CD14-positive monocyte (primary cell): ENCODE measurements around the gene AQP9. TPM values are rescaled to one million over a fixed set of nuclear protein-coding genes. Genes with fewer than 3 reads are reported as not detected.
A peak's percentile ranks its signal among the peaks of the same experiment; 100 is the strongest.

Source experiments
- DNase-seq, 3 donors: peaks; one replicate each; pipeline ENCODE4 v3.0.0-alpha.2; 2011 to 2022
- H2AFZ ChIP-seq: 2 replicates; pipeline ENCODE4 v1.6.0; 2012; ENCODE audit warnings: mild to moderate bottlenecking, low read depth, low read length, inconsistent platforms; ENCODE audit not compliant: insufficient read depth, poor library complexity, severe bottlenecking
- H3K27ac ChIP-seq, 2 donors: 1 replicate in 1 of 2; 2 replicates in 1 of 2; pipeline ENCODE4 v1.5.1; 2012 to 2013; ENCODE audit warnings: low read length in 2 of 2, control low read depth in 1 of 2, inconsistent platforms in 1 of 2, low read depth in 1 of 2, mild to moderate bottlenecking in 1 of 2
- H3K27me3 ChIP-seq, 2 donors: one replicate each; pipeline versions ENCODE4 v1.6.0 to v1.6.1; 2011 to 2013; ENCODE audit warnings: low read length in 2 of 2; ENCODE audit not compliant: control insufficient read depth in 2 of 2, insufficient read depth in 2 of 2
- H3K36me3 ChIP-seq, 2 donors: replicated peaks in 1 of 2; 1 replicate in 1 of 2; 2 replicates in 1 of 2; pipeline versions ENCODE4 v1.5.1 to v1.6.1; 2012 to 2013; ENCODE audit warnings: low read length in 2 of 2, control low read depth in 1 of 2, inconsistent platforms in 1 of 2, mild to moderate bottlenecking in 1 of 2; ENCODE audit not compliant: insufficient read depth in 2 of 2, control insufficient read depth in 1 of 2
- H3K4me1 ChIP-seq, 2 donors: 1 replicate in 1 of 2; 2 replicates in 1 of 2; pipeline versions ENCODE4 v1.5.1 to v1.6.1; 2012 to 2013; ENCODE audit warnings: low read length in 2 of 2, control low read depth in 1 of 2, inconsistent platforms in 1 of 2, mild to moderate bottlenecking in 1 of 2, moderate library complexity in 1 of 2; ENCODE audit not compliant: insufficient read depth in 2 of 2, control insufficient read depth in 1 of 2
- H3K4me2 ChIP-seq: replicated peaks from 2 replicates; pipeline ENCODE3; 2012; ENCODE audit warnings: low read length, moderate library complexity, mild to moderate bottlenecking; ENCODE audit not compliant: poor library complexity, severe bottlenecking; ENCODE audit errors: extremely low read depth
- H3K4me3 ChIP-seq, 3 experiments: fragments of 200-600 bp in 1 of 3; sonication (generic) in 1 of 3; replicated peaks in 1 of 3; 1 replicate in 2 of 3; 2 replicates in 1 of 3; pipeline ENCODE4 v1.5.1; 2011 to 2013; ENCODE audit warnings: low read length in 3 of 3, mild to moderate bottlenecking in 3 of 3, control low read depth in 2 of 3, low read depth in 2 of 3, inconsistent platforms in 1 of 3, moderate library complexity in 1 of 3
- H3K79me2 ChIP-seq: 2 replicates; pipeline ENCODE4 v1.6.0; 2012; ENCODE audit warnings: mild to moderate bottlenecking, control low read depth, inconsistent platforms, low read length, moderate library complexity; ENCODE audit not compliant: insufficient read depth
- H3K9ac ChIP-seq: 2 replicates; pipeline ENCODE4 v1.6.0; 2017; ENCODE audit warnings: low read length, mild to moderate bottlenecking; ENCODE audit not compliant: insufficient read depth, poor library complexity, severe bottlenecking
- H3K9me3 ChIP-seq, 2 donors: replicated peaks in 1 of 2; 1 replicate in 1 of 2; 2 replicates in 1 of 2; pipeline versions ENCODE4 v1.5.1 to v1.6.1; 2012 to 2013; ENCODE audit warnings: low read length in 2 of 2, control low read depth in 1 of 2; ENCODE audit not compliant: control insufficient read depth in 1 of 2, insufficient read depth in 1 of 2
- H4K20me1 ChIP-seq: 2 replicates; pipeline ENCODE4 v1.6.0; 2012; ENCODE audit warnings: mild to moderate bottlenecking, low read length, control low read depth, moderate library complexity; ENCODE audit not compliant: insufficient read depth
- H3K27ac Mint-ChIP-seq, 7 donors: one replicate each; pipeline ENCODE4 v1.8.0; 2020; ENCODE audit warnings: mild to moderate bottlenecking in 7 of 7, mixed read lengths in 7 of 7, moderate library complexity in 6 of 7, inconsistent platforms in 2 of 7
- H3K27me3 Mint-ChIP-seq, 3 donors: one replicate each; pipeline ENCODE4 v1.8.0; 2021 to 2022; ENCODE audit warnings: low read depth in 3 of 3, mild to moderate bottlenecking in 3 of 3, mixed read lengths in 3 of 3, moderate library complexity in 3 of 3, inconsistent platforms in 1 of 3
- H3K36me3 Mint-ChIP-seq, 2 donors: one replicate each; pipeline ENCODE4 v1.8.0; 2020; ENCODE audit warnings: mixed read lengths in 2 of 2, inconsistent platforms in 1 of 2, mild to moderate bottlenecking in 1 of 2
- H3K4me1 Mint-ChIP-seq: one replicate; pipeline ENCODE4 v1.8.0; 2020; ENCODE audit warnings: mild to moderate bottlenecking, mixed read lengths
- H3K4me3 Mint-ChIP-seq, 2 donors: one replicate each; pipeline ENCODE4 v1.8.0; 2020; ENCODE audit warnings: mild to moderate bottlenecking in 2 of 2, mixed read lengths in 2 of 2, moderate library complexity in 1 of 2
- H3K9me3 Mint-ChIP-seq, 7 donors: one replicate each; pipeline ENCODE4 v1.8.0; 2020 to 2022; ENCODE audit warnings: mixed read lengths in 7 of 7, mild to moderate bottlenecking in 6 of 7, moderate library complexity in 6 of 7, inconsistent platforms in 2 of 7
- CTCF ChIP-seq: fragments of 200-600 bp; IDR thresholded peaks from one replicate; pipeline ENCODE4 v1.8.0; 2022; ENCODE audit warnings: antibody characterized with exemption, mild to moderate bottlenecking
- WGBS: methylation state at CpG from one replicate; pipeline ENCODE4 v1.1.5; 2013; ENCODE audit warnings: missing lambda C conversion rate; ENCODE audit not compliant: insufficient coverage; 5-methylcytosine and 5-hydroxymethylcytosine counted together
- intact Hi-C, 2 donors: fragments of 100-400 bp; cut with micrococcal nuclease; formaldehyde crosslinking; loops; one replicate each; pipeline versions ENCODE4 v1.15.0 to v1.15.1; 2023
- polyA plus RNA-seq, 3 donors: library from polyadenylated mRNA; depleted of rRNA in 1 of 3; unstranded in 2 of 3; stranded (reverse) in 1 of 3; fragments of 300-500 nt in 2 of 3; fragments of >200 nt in 1 of 3; fragmentation: Illumina TruSeq in 2 of 3; gene quantifications; 1 replicate in 2 of 3; 2 replicates in 1 of 3; pipeline ENCODE4 v1.2.3, GENCODE V29; 2012 to 2021

The AQP9 gene
- polyA plus RNA-seq, 3 donors, result 35.6 to 141 (median 112) TPM

GRCh38 chr15:58224068-58224467, 85.9 kb downstream of the AQP9 start:
- no peak overlapping the region for H3K27ac Mint-ChIP-seq
- Histone ChIP-seq H3K27ac (no peak overlapping the region), H3K9ac (no peak overlapping the region), H3K4me1 (peaks cover 0 to 1% of the 10 kb centered on the region in 2 donors), H2AFZ (no peak overlapping the region), H3K4me3 (no peak overlapping the region), H3K9me3 (no peaks in the 10 kb centered on the region), H3K79me2 (no peaks in the 10 kb centered on the region), H3K4me2 (no peak overlapping the region), H3K27me3 (no peaks in the 10 kb centered on the region), H3K36me3 (no peaks in the 10 kb centered on the region), H4K20me1 (no peaks in the 10 kb centered on the region)
- DNase-seq, result no peak
- peaks cover 11% of the 10 kb centered on the region for H3K4me1 Mint-ChIP-seq
- 100% methylated on average over 1 of the region's 2 CpGs for WGBS
- intact Hi-C loops, result no loop called here
- no peaks in the 10 kb centered on the region for H3K9me3 Mint-ChIP-seq
- H3K36me3 Mint-ChIP-seq, result no peaks in the 10 kb centered on the region
- no peak overlapping the region for H3K4me3 Mint-ChIP-seq
- no peaks in the 10 kb centered on the region for H3K27me3 Mint-ChIP-seq
- no peak for TF ChIP-seq CTCF

GRCh38 chr15:58227706-58228543, 89.7 kb downstream of the AQP9 start:
- Histone ChIP-seq H2AFZ (no peak overlapping the region), H3K79me2 (no peaks in the 10 kb centered on the region), H3K4me3 (no peak overlapping the region), H3K36me3 (no peaks in the 10 kb centered on the region), H3K9me3 (no peaks in the 10 kb centered on the region), H3K4me2 (no peak overlapping the region), H3K4me1 (peaks cover 11 to 19% of the 10 kb centered on the region in 2 donors), H3K27ac (no peak overlapping the region), H3K9ac (no peak overlapping the region), H3K27me3 (no peaks in the 10 kb centered on the region), H4K20me1 (no peaks in the 10 kb centered on the region)
- Mint-ChIP-seq H3K27ac (peak overlapping the region in 1 of 7 donors; percentile 26), H3K4me1 (peaks cover 32% of the 10 kb centered on the region), H3K27me3 (peaks cover 1 to 3% (median 2%) of the 10 kb centered on the region in 3 donors), H3K9me3 (no peaks in the 10 kb centered on the region), H3K36me3 (no peaks in the 10 kb centered on the region), H3K4me3 (no peak overlapping the region)
- peak; percentile 95 for TF ChIP-seq CTCF
- intact Hi-C loops, result no loop called here
- DNase-seq, result peak; percentile 71 to 78 (median 72)
- WGBS, result no CpG with 5 or more reads among the region's 8 CpGs
